HG03280 (cell line): ENCODE measurements around the gene TAS2R60.

ENCODE experiments used
- ATAC-seq: cut with Tn5 transposase; IDR thresholded peaks from one replicate; pipeline ENCODE4 v1.9.1; 2021; ENCODE audit warnings: mild to moderate bottlenecking, moderate library complexity; ENCODE audit not compliant: unreplicated experiment

The TAS2R60 gene

GRCh38 chr7:143437578-143437977, 5.7 kb upstream of the TAS2R60 start:
- ATAC-seq = no peak

DNA sequence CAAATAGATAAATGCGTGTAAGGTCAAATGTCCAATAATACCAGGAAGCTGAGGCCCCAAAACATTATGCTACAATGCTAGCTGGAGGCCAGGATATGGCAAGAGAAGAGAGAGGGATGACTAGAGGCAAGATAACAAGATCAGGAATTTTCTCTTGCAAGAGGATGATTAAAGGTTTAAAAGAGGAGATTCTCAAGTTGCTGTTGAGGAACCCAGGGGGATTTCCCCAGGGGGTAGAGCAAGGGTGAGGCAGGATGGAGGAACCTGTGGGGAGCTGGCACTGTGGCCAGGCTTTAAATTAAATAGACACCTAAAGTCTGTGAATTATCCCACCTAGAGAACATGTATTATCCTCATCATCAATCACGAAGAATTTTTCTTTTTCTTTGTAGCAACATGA, 3.4 kb upstream of the TAS2R60 start:
- ATAC-seq = no peak

DNA sequence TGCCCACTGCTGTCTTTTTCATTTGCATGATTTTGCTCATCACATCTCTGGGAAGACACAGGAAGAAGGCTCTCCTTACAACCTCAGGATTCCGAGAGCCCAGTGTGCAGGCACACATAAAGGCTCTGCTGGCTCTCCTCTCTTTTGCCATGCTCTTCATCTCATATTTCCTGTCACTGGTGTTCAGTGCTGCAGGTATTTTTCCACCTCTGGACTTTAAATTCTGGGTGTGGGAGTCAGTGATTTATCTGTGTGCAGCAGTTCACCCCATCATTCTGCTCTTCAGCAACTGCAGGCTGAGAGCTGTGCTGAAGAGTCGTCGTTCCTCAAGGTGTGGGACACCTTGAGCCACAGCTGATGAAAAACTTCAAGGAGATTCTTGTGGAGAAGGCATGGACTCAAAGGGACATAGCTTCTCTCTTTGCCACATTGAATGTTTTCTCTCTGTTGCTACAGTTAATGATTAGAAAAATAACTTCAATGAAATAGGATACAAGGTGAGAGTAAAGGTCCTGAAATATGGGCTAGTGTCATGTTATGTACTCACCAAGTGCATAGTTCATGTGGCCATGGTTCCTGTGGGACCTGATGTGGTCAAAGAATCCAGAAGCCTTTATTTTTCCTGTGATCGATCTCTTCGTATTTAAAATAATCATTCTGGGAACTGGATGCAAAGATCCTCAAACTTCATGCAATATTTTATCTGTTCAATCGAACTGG, 970 bp downstream of the TAS2R60 start:
- ATAC-seq = no peak

GRCh38 chr7:143444785-143445184, 1.5 kb downstream of the TAS2R60 start:
- ATAC-seq = no peak

DNA sequence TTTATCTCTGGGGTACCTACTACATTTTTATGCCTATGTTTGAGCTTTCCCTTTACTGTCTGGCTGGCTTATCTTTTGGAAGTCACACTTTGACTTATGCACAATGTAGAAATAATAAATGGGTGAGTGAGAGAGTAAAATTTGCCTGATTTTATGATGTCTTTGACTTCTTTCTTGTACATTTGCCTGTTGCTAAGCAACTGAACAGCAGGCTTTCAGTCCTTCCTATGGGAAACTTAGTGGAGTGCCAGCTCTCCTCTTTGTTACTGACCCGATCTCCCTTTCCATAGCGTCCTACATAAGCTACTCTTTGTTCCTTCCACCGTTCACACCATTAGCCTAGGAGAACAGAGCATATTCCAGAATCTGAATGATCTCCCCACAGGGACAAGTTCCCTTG, 4.2 kb downstream of the TAS2R60 start:
- ATAC-seq = no peak

- ATAC-seq = no peak
Measured at GRCh38 chr7:143448429-143448828, 5.2 kb downstream of the TAS2R60 start.

DNA sequence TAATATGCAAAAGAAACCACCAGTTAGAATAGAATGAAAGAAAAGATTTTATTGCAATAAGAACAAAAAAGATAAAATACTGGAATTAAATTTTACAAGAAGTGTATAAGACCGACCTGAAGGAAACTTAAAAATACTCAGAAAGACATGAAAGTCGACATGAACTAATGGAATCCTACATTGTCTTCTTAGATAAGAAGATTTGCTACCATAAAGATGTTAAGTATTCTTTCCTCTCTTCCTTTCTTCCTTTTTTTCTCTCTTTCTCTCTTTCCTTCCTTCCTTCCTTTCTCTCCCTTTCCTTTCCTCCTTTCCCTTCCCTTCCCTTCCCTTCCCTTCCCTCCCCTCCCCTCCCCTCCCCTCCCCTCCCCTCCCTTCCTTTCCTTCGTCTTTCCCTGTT, 6.5 kb downstream of the TAS2R60 start:
- ATAC-seq = no peak

DNA sequence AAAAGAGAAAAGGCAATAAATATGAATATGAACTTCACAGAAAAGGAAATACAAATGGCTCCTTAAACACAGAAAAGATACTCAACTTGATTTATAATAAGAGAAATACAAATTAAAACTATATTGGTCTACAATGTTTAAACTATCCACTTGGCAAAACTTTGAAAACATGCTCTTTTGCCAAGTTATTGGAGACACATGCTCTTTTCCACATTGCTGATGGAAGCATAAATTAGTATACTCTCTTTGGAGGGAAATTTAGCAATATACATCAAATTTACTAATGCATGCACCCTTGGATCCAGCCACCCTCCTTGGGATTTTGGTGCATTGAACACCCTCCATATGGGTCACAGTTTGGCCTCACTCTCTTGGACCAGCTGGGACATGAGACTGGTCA, 7.9 kb downstream of the TAS2R60 start:
- no peak for ATAC-seq

- no peak for ATAC-seq
Measured at GRCh38 chr7:143451746-143452145, 8.5 kb downstream of the TAS2R60 start.

GRCh38 chr7:143452495-143452894, 9.2 kb downstream of the TAS2R60 start:
- ATAC-seq = no peak

DNA sequence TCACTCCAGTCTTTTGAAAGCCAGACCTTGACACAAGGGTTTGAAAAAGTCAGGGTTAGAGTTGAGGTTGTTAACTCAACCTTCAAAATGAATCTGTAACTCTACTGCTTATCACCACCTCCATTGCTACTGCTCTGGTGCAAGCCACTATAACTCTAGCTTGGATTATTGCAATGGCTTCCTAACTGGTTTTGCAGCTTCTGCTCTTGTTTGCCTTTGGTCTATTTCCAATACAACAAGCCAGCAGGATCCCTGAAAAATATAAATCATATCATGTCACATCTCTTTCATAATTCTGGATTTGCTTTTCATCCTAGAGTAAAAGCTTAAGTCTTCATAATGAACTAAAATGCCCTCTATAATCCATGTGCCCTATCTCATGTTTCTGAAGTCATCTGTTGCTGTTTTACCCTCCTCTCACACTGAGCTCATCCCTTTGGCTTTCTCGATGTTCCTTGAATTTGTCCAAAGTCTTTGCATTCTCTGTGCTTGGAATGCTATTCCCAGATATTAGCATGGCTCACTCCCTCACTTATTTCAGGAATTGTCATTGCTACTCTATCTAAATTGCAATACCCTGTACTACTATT, 10.9 kb downstream of the TAS2R60 start:
- no peak for ATAC-seq

DNA sequence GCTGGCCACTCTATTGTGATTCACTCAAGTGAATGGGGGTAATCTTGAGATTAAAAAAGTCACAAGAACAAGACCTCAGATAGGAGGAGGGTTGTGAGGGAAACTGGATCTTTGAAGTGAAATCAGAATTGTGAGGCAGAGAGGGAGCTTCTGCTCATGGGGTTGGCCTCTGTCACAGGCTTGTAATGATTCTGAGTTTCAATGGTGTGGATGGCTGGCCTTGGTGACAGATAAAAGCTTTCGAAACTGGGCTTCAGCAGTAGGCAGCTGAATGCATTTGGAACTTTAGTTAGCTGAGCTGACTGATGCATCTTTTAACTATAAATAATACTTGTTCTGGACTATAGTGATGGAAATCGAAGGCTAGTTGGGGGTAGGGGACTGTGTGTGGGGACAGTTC, 12.2 kb downstream of the TAS2R60 start:
- ATAC-seq = no peak

DNA sequence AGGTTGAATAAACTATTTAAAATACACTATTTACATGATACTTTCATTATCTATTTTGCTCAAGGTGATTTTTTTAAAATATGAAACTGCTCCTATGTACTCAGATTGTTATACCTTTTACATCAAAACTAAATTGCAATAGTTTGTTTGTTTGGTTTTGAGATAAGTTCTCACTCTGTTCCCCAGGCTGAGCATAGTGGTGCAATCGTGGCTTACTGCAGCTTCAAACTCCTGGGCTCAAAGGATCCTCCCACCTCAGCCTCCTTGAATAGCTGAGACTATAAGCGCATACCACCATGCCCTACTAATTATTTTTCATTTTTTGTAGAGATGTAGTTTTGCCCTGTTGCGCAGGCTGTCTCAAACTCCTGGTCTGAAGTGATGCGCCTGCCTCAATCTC, 12.7 kb downstream of the TAS2R60 start:
- ATAC-seq = no peak

DNA sequence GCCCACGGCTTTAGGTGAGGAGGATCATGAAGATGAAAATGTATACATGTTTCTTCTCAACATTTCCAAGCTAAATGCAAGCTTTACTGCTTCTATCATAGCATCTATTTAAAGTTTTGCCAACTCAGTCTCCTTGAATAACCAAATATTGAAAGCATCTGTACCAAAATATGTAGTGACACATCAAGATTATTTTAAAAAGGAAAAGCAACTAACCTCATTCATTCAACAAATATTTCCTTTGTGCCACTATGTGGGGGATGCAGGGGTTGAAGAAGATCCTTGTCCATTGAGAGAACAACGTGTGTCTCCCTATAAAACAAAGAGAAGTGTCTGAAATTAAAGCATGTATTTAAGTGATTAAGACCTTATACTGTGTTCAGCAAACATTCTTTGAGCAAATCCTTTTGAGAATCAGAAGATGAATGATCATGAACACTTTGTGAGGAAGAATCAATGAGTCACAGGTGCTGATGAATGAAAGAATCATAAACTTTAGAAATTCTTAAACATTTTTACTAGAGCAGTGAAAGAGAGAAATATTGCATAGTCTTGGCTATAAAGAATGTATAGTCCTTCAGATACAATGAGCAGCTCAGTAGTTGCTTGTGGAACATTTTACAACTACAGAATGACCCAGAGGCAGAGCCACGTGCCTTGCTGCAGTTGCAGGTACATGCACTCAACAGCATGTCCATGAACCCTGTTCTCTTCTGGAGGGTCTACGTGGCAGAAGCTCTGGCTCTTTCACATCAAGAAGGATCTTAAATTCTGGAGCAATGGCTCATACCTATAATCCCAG, 13.9 kb downstream of the TAS2R60 start:
- ATAC-seq = no peak

GRCh38 chr7:143458263-143458662, 15.0 kb downstream of the TAS2R60 start:
- ATAC-seq = no peak

GRCh38 chr7:143458681-143459080, 15.4 kb downstream of the TAS2R60 start:
- no peak for ATAC-seq

DNA sequence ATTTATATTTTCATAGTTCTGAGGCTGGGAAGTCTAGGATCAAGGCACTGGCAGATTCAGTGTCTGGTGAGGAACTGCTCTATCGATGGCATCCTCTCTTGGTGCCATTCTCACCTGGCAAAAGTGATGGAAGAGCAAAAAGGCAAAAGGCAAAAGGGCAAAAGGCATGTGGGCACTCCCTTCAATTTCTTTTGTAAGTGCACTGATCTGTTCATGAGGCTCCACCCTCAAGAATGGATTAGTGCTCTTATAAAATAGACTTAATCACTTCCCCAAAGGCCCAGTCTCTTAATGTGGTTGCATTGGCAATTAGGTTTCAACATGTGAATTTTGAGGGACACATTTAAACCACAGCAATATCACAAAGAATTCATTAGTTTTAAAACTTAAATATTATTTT, 16.1 kb downstream of the TAS2R60 start:
- no peak for ATAC-seq

GRCh38 chr7:143460271-143460979, 17.2 kb downstream of the TAS2R60 start:
- ATAC-seq = no peak

DNA sequence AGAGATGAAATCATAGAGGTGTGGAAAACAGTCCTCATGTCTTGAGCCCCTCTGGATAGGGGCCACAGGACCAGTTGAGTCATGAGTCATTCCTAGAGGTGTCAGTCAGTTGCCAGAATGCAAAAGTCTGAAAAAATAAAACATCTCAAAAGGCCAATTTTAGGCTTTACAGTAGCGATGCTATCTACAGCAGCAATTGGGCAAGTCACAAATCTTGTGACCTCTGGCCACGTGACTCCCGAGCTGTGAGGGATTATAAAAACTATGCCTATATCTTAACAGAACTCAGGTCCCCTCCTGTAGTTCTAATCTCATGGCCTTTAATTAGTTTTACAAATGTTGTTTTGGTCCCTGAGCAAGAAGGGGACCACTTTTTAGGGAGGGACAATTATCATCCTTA, 18.8 kb downstream of the TAS2R60 start:
- no peak for ATAC-seq

GRCh38 chr7:143463556-143463955, 20.3 kb downstream of the TAS2R60 start:
- no peak for ATAC-seq

GRCh38 chr7:143463957-143464356, 20.7 kb downstream of the TAS2R60 start:
- ATAC-seq = no peak
